Activated CD4-positive, alpha-beta T cell treated with anti-CD3 and anti-CD28 coated beads for 24 hours (primary cell): Measurements from ENCODE around the gene PCDHB3.
A peak's percentile ranks its signal among the peaks of the same experiment; 100 is the strongest.
"Not testable (repeated sequence)": the region's sequence is repeated elsewhere in the genome, so short reads cannot be mapped to it uniquely, and the experiment has no call there.

Source experiments
- DNase-seq, 2 donors: peaks; one replicate each; pipeline ENCODE4 v3.0.0-alpha.2; 2020; ENCODE audit warnings: low read depth in 2 of 2

PCDHB3 gene

GRCh38 chr5:141100243-141100805 is at the start of gene PCDHB3:
TSS of gene PCDHB3 (plus strand) at chr5:141100473. CDS start at chr5:141100650, 177 bp downstream.
- peak in 1 of 2 donors; percentile 25 for DNase-seq

- DNase-seq: no peak
These were observed 49.4 kb upstream of the PCDHB3 start, which contains the start of gene PCDHB1 for GRCh38 chr5:141050622-141051520. TSS of gene PCDHB1 (plus strand) at chr5:141051374. CDS start at chr5:141051471, 97 bp downstream.

- DNase-seq: no peak
These were observed 48.8 kb upstream of the PCDHB3 start for GRCh38 chr5:141051521-141051866.

- DNase-seq: no peak
These were observed 22.4 kb upstream of the PCDHB3 start for GRCh38 chr5:141077826-141078225.

GRCh38 chr5:141082228-141082627 is 18.0 kb upstream of the PCDHB3 start:
- DNase-seq: no peak

GRCh38 chr5:141084487-141084989 is 15.7 kb upstream of the PCDHB3 start:
- peak; percentile 4 to 7 for DNase-seq

GRCh38 chr5:141094481-141095262 is 5.6 kb upstream of the PCDHB3 start, which contains the start of gene PCDHB2:
TSS of gene PCDHB2 (plus strand) at chr5:141094615. CDS start at chr5:141094791, 176 bp downstream.
- DNase-seq: no peak

GRCh38 chr5:141095263-141095641 is 5.0 kb upstream of the PCDHB3 start:
- no peak for DNase-seq

GRCh38 chr5:141096181-141096580 is 4.1 kb upstream of the PCDHB3 start:
- DNase-seq: not testable (repeated sequence)

GRCh38 chr5:141096586-141096985 is 3.7 kb upstream of the PCDHB3 start:
- DNase-seq: not testable (repeated sequence)

- DNase-seq: no peak
These were observed 786 bp downstream of the PCDHB3 start for GRCh38 chr5:141101059-141101458.

- not testable (repeated sequence) for DNase-seq
These were observed 1.8 kb downstream of the PCDHB3 start for GRCh38 chr5:141102070-141102469.

GRCh38 chr5:141102471-141102870 is 2.2 kb downstream of the PCDHB3 start:
- not testable (repeated sequence) for DNase-seq

GRCh38 chr5:141105350-141105749 is 5.1 kb downstream of the PCDHB3 start:
- no peak for DNase-seq

- no peak for DNase-seq
These were observed 19.0 kb downstream of the PCDHB3 start for GRCh38 chr5:141119250-141119649.

GRCh38 chr5:141121563-141121962 is 21.3 kb downstream of the PCDHB3 start, which contains the start of gene PCDHB4:
TSS of gene PCDHB4 (plus strand) at chr5:141121818. CDS start at chr5:141121999, 181 bp downstream.
- DNase-seq: no peak

- DNase-seq: no peak
These were observed 21.7 kb downstream of the PCDHB3 start for GRCh38 chr5:141121985-141122384.

GRCh38 chr5:141123396-141124135 is 23.3 kb downstream of the PCDHB3 start:
- DNase-seq: not testable (repeated sequence)

- no peak for DNase-seq
These were observed 27.0 kb downstream of the PCDHB3 start for GRCh38 chr5:141127305-141127704.

- no peak for DNase-seq
These were observed 34.9 kb downstream of the PCDHB3 start, which contains the start of gene PCDHB5 for GRCh38 chr5:141135030-141135717. TSS of gene PCDHB5 (plus strand) at chr5:141135206. CDS start at chr5:141135435, 229 bp downstream.
